ENCODE measurements around the gene TNF. TPM values are rescaled to one million over a fixed set of nuclear protein-coding genes. Genes with fewer than 3 reads are reported as not detected.
A peak's percentile ranks its signal among the peaks of the same experiment; 100 is the strongest.

The TNF gene
- polyA plus RNA-seq, 1 donor (not counting 4 experiments of a cell fraction or from before 2014, with no cell fraction given) = 2.3 TPM

GRCh38 chr6:31559958-31560696, 15.2 kb upstream of the TNF start:
- Histone ChIP-seq H3K36me3 (ENCODE audit: control insufficient read depth in 2 of 2, extremely low read depth in 1 of 2, insufficient read depth in 2 of 2, low read length in 2 of 2) (peaks cover 10 to 17% of the 10 kb centered on the region in 2 experiments), H3K79me2 (ENCODE audit: control insufficient read depth, insufficient read depth, low read length) (no peaks in the 10 kb centered on the region), H3K4me1 (ENCODE audit: control insufficient read depth, extremely low read depth, insufficient read depth, low read length) (peaks cover 12% of the 10 kb centered on the region), H2AFZ (ENCODE audit: control insufficient read depth, low read length) (no peak overlapping the region), H3K9me3 (ENCODE audit: control insufficient read depth, low read depth, low read length) (no peaks in the 10 kb centered on the region), H3K27me3 (ENCODE audit: control insufficient read depth, extremely low read depth, insufficient read depth, low read length) (no peaks in the 10 kb centered on the region), H3K9me1 (ENCODE audit: control insufficient read depth, extremely low read depth, insufficient read depth, low read length) (no peaks in the 10 kb centered on the region), H3K4me2 (ENCODE audit: control insufficient read depth, extremely low read depth, insufficient read depth, low read depth, low read length) (peak overlapping the region; percentile 36), H4K20me1 (ENCODE audit: control insufficient read depth, extremely low read depth, insufficient read depth, low read length) (no peaks in the 10 kb centered on the region), H3K9ac (ENCODE audit: control insufficient read depth, extremely low read depth, insufficient read depth, low read length) (no peak overlapping the region), H3K4me3 (ENCODE audit: control insufficient read depth in 2 of 3, extremely low read depth in 1 of 3, insufficient read depth in 2 of 3, low read depth in 1 of 3, low read length in 3 of 3) (no peak overlapping the region), H3K27ac (ENCODE audit: control insufficient read depth, insufficient read depth, low read length) (no peak overlapping the region)
- DNase-seq (ENCODE audit: low read depth, low spot score) (no peak), FAIRE-seq (no peak)
- dilution Hi-C loops (cut with MboI; ENCODE audit: extremely low pct_ligation_motif_present, low sequenced_read_pairs) = no loop called here
- TF ChIP-seq CTCF (optimal IDR thresholded peaks at IDR 0.05 in 1 of 3, IDR thresholded peaks at IDR 0.05 in 1 of 3, conservative IDR thresholded peaks at IDR 0.05 in 1 of 3; ENCODE audit: extremely low read depth in 1 of 3, insufficient read depth in 2 of 3, low read length in 3 of 3) (no peak), EZH2 (IDR thresholded peaks at IDR 0.05; ENCODE audit: low read length) (no peak)

- no peaks in the 10 kb centered on the region for H3K9me1 ChIP-seq (ENCODE audit: control insufficient read depth, extremely low read depth, insufficient read depth, low read length)
- DNase-seq (ENCODE audit: low read depth, low spot score) (no peak), FAIRE-seq (no peak)
- no peaks in the 10 kb centered on the region for H3K79me2 ChIP-seq (ENCODE audit: control insufficient read depth, insufficient read depth, low read length)
- peaks cover 10 to 17% of the 10 kb centered on the region in 2 experiments for H3K36me3 ChIP-seq (ENCODE audit: control insufficient read depth in 2 of 2, extremely low read depth in 1 of 2, insufficient read depth in 2 of 2, low read length in 2 of 2)
- dilution Hi-C loops (cut with MboI; ENCODE audit: extremely low pct_ligation_motif_present, low sequenced_read_pairs) = no loop called here
- no peak overlapping the region for H3K9ac ChIP-seq (ENCODE audit: control insufficient read depth, extremely low read depth, insufficient read depth, low read length)
- no peaks in the 10 kb centered on the region for H3K9me3 ChIP-seq (ENCODE audit: control insufficient read depth, low read depth, low read length)
- peak overlapping the region; percentile 36 for H3K4me2 ChIP-seq (ENCODE audit: control insufficient read depth, extremely low read depth, insufficient read depth, low read depth, low read length)
- no peak overlapping the region for H3K27ac ChIP-seq (ENCODE audit: control insufficient read depth, insufficient read depth, low read length)
- no peak overlapping the region for H2AFZ ChIP-seq (ENCODE audit: control insufficient read depth, low read length)
- H3K4me1 ChIP-seq (ENCODE audit: control insufficient read depth, extremely low read depth, insufficient read depth, low read length) = peaks cover 12% of the 10 kb centered on the region
- no peak for TF ChIP-seq CTCF (optimal IDR thresholded peaks at IDR 0.05 in 1 of 3, IDR thresholded peaks at IDR 0.05 in 1 of 3, conservative IDR thresholded peaks at IDR 0.05 in 1 of 3; ENCODE audit: extremely low read depth in 1 of 3, insufficient read depth in 2 of 3, low read length in 3 of 3)
- no peak for TF ChIP-seq EZH2 (IDR thresholded peaks at IDR 0.05; ENCODE audit: low read length)
- H4K20me1 ChIP-seq (ENCODE audit: control insufficient read depth, extremely low read depth, insufficient read depth, low read length) = no peaks in the 10 kb centered on the region
- no peak overlapping the region for H3K4me3 ChIP-seq (ENCODE audit: control insufficient read depth in 2 of 3, extremely low read depth in 1 of 3, insufficient read depth in 2 of 3, low read depth in 1 of 3, low read length in 3 of 3)
- no peaks in the 10 kb centered on the region for H3K27me3 ChIP-seq (ENCODE audit: control insufficient read depth, extremely low read depth, insufficient read depth, low read length)
These were observed 14.7 kb upstream of the TNF start for GRCh38 chr6:31560697-31561058.
